GM21381 (cell line): ENCODE results near the gene CSRP1.
"Not testable (repeated sequence)": the region's sequence is repeated elsewhere in the genome, so short reads cannot be mapped to it uniquely, and the experiment has no call there.

Experiments used
- ATAC-seq: cut with Tn5 transposase; IDR thresholded peaks from one replicate; pipeline ENCODE4 v1.9.1; 2021; ENCODE audit warnings: mild to moderate bottlenecking, moderate library complexity; ENCODE audit not compliant: unreplicated experiment

Gene CSRP1

DNA sequence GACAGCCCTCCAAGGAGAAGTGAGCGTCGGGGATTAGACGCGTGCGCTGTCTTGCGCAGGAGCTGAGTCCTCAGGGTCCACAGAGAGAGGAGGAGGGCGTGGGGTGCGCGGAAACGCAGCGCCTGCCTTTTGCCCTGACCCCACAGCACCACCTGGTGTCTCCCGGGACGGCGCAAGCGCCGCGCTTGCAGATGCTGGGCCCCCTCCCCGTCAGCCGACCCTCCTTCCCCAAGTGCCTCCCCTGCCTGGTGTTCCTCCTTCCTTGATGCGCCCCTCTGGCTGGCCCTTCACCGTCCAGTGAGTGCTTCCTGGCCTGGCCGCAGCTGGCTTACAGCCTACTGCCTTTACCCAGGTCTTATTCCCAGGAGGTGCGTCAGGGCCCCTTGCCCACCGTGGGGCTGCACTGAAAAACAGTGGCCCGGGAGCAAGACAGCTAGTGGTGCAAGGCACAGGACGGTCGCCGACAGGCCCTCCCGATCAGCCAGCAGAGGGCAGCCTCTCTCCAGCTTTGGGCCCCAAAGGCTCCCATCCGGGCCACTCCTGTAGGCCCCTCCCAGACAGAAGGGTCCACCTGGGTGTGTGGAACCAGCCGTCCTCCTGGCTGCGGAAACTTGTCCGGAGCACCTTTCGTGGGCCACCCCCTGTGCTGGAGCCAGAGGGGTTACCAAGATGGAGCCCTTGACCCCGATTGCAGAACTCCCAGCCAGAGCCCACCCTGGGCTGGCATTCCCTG lies 25.0 kb downstream of the CSRP1 start:
- peak; percentile 62 for ATAC-seq

DNA sequence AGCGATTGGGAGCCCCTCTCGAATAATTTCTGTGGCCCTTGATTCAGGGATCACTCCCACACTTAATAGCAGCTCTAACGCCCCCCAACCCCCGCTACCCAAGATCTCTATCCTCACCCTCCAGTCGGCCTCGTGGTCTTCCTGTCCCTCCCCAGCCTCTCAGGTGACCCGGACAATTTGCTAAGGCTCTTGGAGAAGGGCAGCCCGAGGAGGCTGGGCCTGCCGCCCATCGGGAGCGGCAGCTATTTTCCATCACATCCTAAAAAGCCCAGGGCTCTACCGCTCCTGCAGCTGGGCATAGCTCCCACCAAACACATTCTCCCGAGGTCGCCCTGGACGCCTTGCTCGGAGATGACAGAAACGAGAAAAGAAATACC lies 25.9 kb downstream of the CSRP1 start:
- ATAC-seq: no peak

GRCh38 chr1:201480231-201481003 lies 26.5 kb downstream of the CSRP1 start:
- peak; percentile 61 for ATAC-seq

- no peak for ATAC-seq
These were observed 27.7 kb downstream of the CSRP1 start for GRCh38 chr1:201479201-201479730.

DNA sequence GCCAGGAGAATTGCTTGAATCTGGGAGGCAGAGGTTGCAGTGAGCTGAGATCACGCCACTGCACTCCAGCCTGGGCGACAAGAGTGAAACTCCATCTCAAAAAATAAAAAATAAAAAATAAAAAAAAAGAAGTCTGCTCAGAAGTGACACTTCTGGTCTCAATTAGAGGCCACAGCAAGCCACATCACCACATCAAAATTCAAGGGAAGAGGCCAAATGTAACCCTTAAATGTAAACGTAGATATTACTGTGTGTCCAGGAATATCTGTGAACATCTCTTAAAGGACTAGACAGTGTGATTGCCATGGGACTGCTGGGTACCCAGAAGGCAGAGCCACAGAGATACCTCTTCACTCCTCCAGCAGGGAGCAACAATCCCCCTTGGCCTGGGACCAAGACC lies 28.3 kb downstream of the CSRP1 start:
- not testable (repeated sequence) for ATAC-seq

- ATAC-seq: no peak
These were observed 30.1 kb downstream of the CSRP1 start for GRCh38 chr1:201476670-201477344.

- no peak for ATAC-seq
These were observed 30.8 kb downstream of the CSRP1 start for GRCh38 chr1:201475915-201476669.

DNA sequence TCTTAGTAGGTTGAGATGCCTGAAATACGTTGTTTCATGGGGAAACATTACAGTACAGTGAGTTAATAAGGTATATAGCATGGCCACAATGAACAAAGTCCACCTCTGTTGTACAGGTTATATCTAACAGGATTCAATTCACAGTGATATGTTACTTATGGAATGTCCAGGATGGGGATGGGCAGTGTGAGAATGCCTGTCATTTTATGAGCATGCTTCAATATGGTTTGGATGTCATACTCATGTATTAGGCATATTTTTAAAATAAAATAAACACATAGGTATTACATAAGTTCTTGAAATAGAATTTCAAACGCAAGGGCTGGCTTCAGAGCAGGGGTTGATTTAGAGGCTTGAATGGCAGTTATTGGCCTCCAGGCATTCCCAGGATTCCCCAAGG lies 31.8 kb downstream of the CSRP1 start:
- no peak for ATAC-seq

DNA sequence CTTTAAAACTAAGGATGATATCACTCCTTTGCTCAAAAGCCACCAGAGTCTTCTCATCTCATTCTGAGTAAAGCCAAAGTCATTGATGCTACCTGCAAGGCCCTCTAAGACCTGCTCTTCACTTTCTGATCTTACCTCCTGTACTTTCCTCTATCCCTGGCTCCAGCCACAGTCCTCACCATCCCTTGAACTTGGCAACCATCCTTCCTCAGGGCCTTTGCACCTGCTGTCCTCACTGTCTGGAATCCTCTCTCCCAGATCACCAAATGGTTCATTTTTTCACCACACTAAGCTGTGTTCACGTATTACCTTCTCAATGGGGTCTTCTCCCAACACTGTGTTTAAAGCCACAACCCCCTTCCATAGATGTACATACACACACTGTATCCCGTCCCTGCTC lies 33.6 kb downstream of the CSRP1 start:
- ATAC-seq: no peak

GRCh38 chr1:201472321-201472720 lies 34.6 kb downstream of the CSRP1 start:
- not testable (repeated sequence) for ATAC-seq

DNA sequence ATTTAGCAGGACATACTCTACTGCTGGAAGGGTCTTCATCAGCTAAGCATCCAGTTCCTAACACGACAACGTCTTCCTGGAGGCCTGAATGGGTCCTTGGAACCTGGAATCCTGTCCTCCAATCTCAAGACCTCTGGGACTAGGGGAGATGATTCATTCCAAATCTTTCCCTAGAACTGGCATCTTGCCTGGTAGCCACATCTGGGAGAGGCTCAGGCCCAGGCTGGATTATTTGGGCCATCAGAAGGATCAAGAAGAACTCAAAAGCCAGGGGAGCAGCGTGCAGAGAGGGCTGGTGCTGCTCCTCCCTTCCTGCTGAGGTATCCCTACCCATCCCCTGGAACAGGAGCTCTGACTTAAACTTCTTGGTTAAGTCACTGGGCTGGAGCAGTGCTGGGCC lies 35.2 kb downstream of the CSRP1 start:
- no peak for ATAC-seq

DNA sequence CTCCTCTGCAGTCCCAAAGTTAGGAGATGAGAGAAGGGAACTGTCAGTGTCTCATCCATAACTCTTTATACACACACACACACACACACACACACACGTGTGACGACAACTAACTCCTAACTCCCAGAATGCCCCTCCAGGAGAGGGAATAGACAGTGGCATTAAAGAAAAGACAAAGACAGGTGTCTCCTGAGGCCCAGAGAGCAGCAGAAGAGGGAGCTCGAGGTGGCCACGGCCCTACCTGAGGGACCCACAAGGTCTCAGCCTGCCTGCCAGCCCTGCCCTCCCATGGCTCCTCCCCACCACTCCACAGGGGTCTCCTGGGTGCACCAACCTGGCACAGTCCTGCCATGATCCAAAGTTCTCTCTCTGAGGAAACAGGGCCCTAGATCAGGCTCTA lies 36.3 kb downstream of the CSRP1 start:
- ATAC-seq: no peak

- ATAC-seq: no peak
These were observed 37.3 kb downstream of the CSRP1 start for GRCh38 chr1:201469645-201470074.

DNA sequence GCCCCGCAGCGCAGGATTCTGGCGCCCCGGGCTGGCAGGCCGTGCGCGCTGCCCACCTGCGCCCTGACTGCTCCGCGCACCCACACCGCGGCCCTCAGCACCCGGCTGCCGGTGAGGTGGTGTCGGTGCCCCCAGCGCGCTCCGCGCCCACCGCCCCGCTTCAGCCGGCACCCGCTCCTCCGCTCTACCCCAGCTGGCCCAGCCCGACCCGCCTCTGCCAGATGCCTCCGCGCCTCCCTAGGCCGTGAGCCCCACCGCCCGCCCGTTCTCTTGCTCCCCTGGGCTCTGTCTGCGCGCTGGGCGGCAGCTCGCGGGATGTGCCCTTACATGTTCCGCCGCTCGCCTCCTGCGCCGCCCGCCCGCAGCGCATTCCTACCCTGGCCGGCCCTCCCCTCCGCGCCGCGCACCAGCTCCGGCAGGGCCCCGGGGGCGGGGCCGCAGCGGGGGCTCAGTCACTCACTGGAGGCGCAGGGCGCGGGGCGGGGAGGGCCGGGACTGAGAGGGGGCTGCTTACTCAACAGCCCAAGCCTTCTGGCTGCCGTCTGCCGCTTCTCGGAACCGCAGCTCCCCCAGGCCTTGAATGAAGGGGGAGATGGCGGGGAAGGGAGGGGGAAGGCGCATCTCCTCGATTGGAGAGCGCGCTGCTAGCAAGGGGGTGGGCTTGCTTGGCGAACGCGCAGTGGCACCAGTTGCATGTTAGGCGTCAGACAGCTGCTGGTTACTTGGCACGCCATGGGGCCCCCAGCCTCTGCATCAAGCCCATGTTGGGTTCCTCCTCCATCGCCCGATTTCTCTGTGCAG lies 37.9 kb downstream of the CSRP1 start, which contains the start of gene PHLDA3:
TSS of gene PHLDA3 (minus strand) at position 345 of the 801 bp plus-strand sequence. CDS start 402 bp downstream, outside the sequence.
- peak; percentile 68 for ATAC-seq

GRCh38 chr1:201468501-201468843 lies 38.5 kb downstream of the CSRP1 start:
- ATAC-seq: peak; percentile 41

DNA sequence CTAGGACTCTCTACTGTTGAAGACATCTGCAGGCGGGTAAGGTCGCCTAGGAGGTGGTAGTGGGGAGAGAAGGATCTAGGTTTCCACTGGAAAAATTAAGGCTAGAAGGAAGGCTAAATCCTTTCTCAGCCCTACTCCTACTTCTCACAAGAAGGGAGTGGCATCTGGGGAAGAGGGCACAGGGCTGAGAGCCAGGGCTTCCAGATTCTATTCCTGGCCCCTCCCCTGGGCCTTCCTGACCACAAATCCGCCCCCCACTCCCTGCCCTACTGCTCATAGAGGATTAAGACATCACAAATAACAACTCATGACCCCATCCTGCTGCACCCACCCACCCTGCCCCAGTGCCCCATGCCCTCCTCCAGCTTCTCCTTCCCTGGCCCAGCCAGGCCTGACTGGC lies 40.4 kb downstream of the CSRP1 start:
- no peak for ATAC-seq

GRCh38 chr1:201465698-201466290 lies 41.1 kb downstream of the CSRP1 start:
- ATAC-seq: no peak

- ATAC-seq: no peak
These were observed 43.8 kb downstream of the CSRP1 start for GRCh38 chr1:201463071-201463552.

- no peak for ATAC-seq
These were observed 45.1 kb downstream of the CSRP1 start for GRCh38 chr1:201461645-201462441.
